ACC112 (cell line): ENCODE measurements around the gene RELN.

ENCODE experiments used
- H2AFZ ChIP-seq: fragments of 200-600 bp; sonication (generic); one replicate; pipeline ENCODE4 v1.6.0; 2017; ENCODE audit warnings: antibody characterized with exemption, low read length; ENCODE audit not compliant: unreplicated experiment
- H3K27ac ChIP-seq: fragments of 200-600 bp; sonication (generic); 2 replicates; pipeline ENCODE4 v1.5.1; 2014; ENCODE audit warnings: low read depth, mild to moderate bottlenecking, antibody characterized with exemption, low read length, moderate library complexity
- H3K27me3 ChIP-seq: fragments of 200-600 bp; sonication (generic); 2 replicates; pipeline ENCODE4 v1.6.1; 2014; ENCODE audit warnings: mild to moderate bottlenecking, antibody characterized with exemption, low read length, moderate library complexity, mixed read lengths; ENCODE audit not compliant: insufficient read depth
- H3K36me3 ChIP-seq: fragments of 200-600 bp; sonication (generic); 2 replicates; pipeline ENCODE4 v1.6.1; 2016; ENCODE audit warnings: mild to moderate bottlenecking, antibody characterized with exemption, low read length, moderate library complexity, mixed read lengths; ENCODE audit not compliant: insufficient read depth
- H3K4me1 ChIP-seq: fragments of 200-600 bp; sonication (generic); one replicate; pipeline ENCODE4 v1.6.1; 2016; ENCODE audit warnings: low read length, mixed read lengths; ENCODE audit not compliant: insufficient read depth, unreplicated experiment, control insufficient read depth
- H3K4me3 ChIP-seq: fragments of 200-600 bp; sonication (generic); 2 replicates; pipeline ENCODE4 v1.5.1; 2014; ENCODE audit warnings: mild to moderate bottlenecking, low read depth, low read length
- H3K79me2 ChIP-seq: fragments of 200-600 bp; sonication (generic); one replicate; pipeline ENCODE4 v1.6.0; 2016; ENCODE audit warnings: low read length; ENCODE audit not compliant: control insufficient read depth, unreplicated experiment, insufficient read depth

Gene RELN

DNA sequence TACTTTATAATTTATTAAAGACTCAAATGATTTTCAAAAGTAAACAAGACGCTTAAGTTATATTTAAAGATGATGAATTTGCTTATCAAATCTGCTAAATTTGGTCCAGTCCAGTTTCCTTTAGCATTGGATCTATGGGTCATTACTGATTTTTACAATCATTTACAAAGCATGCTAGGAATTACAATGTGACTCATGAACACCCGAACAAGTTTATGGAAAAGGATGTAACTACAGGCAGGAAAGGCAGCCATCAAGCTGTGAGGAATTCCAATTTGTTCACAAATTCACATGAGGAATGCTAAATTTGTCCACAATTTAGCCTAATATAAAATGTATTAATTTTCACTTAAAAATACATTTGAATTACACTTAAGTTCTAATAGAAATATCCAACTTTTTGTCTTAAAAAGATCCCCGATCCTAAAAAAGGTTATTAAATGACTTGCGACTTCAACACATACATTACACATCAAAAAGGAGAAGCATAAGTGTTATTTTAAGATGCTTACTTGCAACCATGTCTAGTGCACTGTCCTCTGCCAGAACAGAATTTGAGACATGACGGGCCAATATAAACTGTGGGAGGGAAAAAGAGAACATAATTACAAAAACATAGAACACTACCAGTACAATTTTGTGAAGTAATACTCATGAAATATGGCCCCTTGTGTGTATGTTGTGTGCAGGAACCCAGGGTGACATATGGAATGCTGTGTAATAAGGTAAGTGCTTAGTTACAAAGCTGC lies 349.3 kb downstream of the RELN start:
- H3K36me3 ChIP-seq: peaks cover 17% of the 10 kb centered on the region
- H3K4me3 ChIP-seq: no peak overlapping the region
- no peak overlapping the region for H2AFZ ChIP-seq
- H3K27me3 ChIP-seq: no peaks in the 10 kb centered on the region
- H3K4me1 ChIP-seq: peaks cover 43% of the 10 kb centered on the region
- peak overlapping the region; percentile 65 for H3K27ac ChIP-seq
- no peaks in the 10 kb centered on the region for H3K79me2 ChIP-seq

DNA sequence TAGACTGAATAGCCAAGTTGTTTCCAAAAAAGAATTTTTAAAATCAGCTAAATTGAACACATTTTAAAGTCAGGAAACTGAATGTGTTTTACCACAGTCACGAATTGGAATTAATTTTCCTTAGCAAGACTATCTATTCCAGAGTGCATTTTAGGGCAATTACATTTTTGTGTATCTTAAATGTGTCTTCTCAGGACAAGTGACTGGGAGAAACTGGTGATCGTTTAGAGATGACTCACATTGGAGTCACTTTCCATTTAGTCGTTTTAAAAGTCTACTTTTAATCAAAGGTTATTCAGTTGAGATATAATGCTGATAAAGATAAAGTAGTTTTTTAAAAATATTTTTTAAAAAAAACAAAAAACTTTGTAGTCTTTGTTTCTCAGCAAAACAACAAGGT lies 351.7 kb downstream of the RELN start:
- H3K4me3 ChIP-seq: peak overlapping the region; percentile 40
- H3K27ac ChIP-seq: peak overlapping the region; percentile 99
- H3K27me3 ChIP-seq: no peaks in the 10 kb centered on the region
- no peaks in the 10 kb centered on the region for H3K79me2 ChIP-seq
- H3K4me1 ChIP-seq: peaks cover 53% of the 10 kb centered on the region
- peaks cover 8% of the 10 kb centered on the region; the same call in 1 of the 2 replicates for H3K36me3 ChIP-seq
- no peak overlapping the region for H2AFZ ChIP-seq

DNA sequence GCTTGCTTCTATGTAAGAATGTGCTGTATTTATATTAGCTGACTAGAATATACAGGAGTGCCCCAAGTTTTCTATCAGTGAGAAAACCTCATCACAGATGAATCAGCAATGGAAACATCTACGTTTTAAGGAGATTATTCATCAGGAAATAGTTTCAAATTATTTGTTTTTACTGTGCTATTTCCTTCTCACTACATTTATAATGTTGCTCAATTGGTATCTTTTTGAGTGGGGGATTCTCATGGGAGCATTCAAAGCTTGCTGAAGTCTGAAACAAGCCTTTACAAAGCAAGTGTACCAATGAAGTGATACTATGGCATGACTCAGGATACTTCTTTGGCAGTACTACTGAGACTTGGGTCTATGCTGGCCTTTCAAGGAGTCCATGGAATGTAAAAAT lies 352.4 kb downstream of the RELN start:
- Histone ChIP-seq H3K79me2 (no peaks in the 10 kb centered on the region), H2AFZ (no peak overlapping the region), H3K36me3 (peaks cover 8% of the 10 kb centered on the region; the same call in 1 of the 2 replicates), H3K4me3 (peak overlapping the region; percentile 40), H3K27me3 (no peaks in the 10 kb centered on the region), H3K4me1 (peaks cover 59% of the 10 kb centered on the region), H3K27ac (peak overlapping the region; percentile 99)

DNA sequence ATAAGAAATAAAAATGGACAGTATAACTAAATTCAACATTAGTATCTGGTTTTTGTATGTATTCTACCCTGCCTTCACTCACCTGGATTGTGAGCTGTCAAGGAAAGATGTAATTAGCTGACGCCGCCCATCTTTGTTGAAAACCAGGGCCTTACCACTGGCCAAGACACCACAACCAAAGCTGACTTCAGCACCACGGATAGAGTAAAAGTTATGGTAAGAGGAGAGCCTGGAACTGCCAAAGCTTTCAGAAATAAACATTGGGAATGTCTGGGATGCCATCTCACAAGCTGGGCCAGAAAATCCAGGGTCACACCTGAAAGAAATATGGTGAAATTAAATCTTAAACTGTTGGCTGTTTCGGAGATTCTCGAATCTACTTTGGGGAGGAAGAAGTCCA lies 353.3 kb downstream of the RELN start:
- H3K4me1 ChIP-seq: peaks cover 62% of the 10 kb centered on the region
- H3K36me3 ChIP-seq: peaks cover 8% of the 10 kb centered on the region; the same call in 1 of the 2 replicates
- H2AFZ ChIP-seq: no peak overlapping the region
- no peak overlapping the region for H3K4me3 ChIP-seq
- H3K27me3 ChIP-seq: no peaks in the 10 kb centered on the region
- H3K27ac ChIP-seq: peak overlapping the region; percentile 99
- no peaks in the 10 kb centered on the region for H3K79me2 ChIP-seq

DNA sequence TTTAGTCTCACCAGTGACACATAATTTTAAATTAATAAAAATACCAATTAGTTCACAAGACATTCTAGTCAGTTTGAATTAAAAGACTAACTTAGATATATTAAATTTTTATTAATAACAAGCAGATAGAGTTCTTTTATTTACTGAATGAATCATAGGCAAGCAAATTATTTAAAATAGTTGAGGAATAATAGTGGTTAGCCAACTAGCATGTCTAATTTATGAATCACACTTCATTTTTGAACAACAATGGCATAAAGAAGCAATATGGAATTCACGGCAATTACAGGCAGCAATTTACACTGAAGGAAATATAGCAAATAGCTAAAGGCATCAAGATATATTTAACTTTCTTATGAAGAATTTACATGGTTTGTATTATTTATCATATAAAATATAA lies 356.5 kb downstream of the RELN start:
- H3K79me2 ChIP-seq: no peaks in the 10 kb centered on the region
- H3K4me3 ChIP-seq: no peak overlapping the region
- peak overlapping the region; percentile 65 for H3K27ac ChIP-seq
- no peak overlapping the region for H2AFZ ChIP-seq
- peaks cover 42% of the 10 kb centered on the region for H3K4me1 ChIP-seq
- no peaks in the 10 kb centered on the region for H3K27me3 ChIP-seq
- H3K36me3 ChIP-seq: peaks cover 4% of the 10 kb centered on the region; the same call in 1 of the 2 replicates

DNA sequence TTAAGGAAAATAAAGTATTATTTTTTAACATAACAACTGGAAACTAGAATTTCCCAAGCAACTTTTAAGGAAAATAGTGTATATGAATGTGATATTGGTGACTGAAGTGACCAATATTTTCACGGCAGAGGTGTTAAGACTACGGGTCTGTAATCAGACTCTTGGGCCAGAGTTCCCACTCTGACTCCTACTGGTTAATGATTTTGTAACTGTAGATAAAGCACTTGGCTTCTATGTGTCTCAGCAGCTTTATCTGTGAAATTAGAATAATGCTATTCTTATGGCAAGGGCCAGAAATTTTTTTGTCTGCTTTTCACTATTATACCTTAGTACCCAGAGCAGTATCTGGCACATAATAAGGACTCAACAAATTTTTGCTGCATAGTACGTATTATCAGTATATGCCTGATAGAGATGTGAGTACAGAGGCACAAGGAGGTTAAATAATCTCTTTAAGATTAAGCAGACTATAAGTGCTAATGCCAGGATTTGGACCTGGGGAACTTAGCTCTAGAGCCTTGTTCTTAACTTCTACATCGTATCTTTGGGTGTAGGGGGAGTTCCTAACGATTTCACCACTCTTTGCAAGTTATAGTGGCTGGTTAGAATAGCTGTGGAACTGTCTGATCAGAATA lies 357.3 kb downstream of the RELN start:
- Histone ChIP-seq H3K27ac (peak overlapping the region; percentile 65), H2AFZ (no peak overlapping the region)

DNA sequence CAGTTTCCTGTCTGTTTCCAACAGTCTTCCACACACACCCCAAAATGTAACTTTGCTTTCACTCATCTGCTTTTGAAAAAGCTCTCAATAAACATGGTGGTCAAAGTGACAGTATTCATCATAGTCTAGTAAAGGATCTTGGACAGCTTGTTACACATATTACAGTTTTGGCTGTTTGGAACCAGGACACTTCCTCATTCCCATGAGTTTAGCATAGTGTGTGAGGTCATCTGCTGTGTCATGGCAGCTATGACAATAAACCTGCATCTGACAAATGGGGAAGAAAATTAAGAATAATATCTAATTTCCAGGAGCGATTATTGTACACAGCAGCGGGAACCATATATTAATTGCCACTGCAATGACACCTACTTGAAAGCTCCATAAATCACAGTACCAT lies 359.1 kb downstream of the RELN start:
- peaks cover 4% of the 10 kb centered on the region; the same call in 1 of the 2 replicates for H3K36me3 ChIP-seq
- H3K27ac ChIP-seq: no peak overlapping the region
- no peak overlapping the region for H3K4me3 ChIP-seq
- H3K27me3 ChIP-seq: no peaks in the 10 kb centered on the region
- H2AFZ ChIP-seq: no peak overlapping the region
- H3K79me2 ChIP-seq: no peaks in the 10 kb centered on the region
- H3K4me1 ChIP-seq: peaks cover 32% of the 10 kb centered on the region

More for the DNA sequence above, 357.3 kb downstream of the RELN start:
- H3K27me3 ChIP-seq: no peaks in the 10 kb centered on the region
- no peaks in the 10 kb centered on the region for H3K79me2 ChIP-seq
- peaks cover 4% of the 10 kb centered on the region; the same call in 1 of the 2 replicates for H3K36me3 ChIP-seq
- H3K4me3 ChIP-seq: peak overlapping the region; percentile 2; the same call in 1 of the 2 replicates
- peaks cover 41% of the 10 kb centered on the region for H3K4me1 ChIP-seq

DNA sequence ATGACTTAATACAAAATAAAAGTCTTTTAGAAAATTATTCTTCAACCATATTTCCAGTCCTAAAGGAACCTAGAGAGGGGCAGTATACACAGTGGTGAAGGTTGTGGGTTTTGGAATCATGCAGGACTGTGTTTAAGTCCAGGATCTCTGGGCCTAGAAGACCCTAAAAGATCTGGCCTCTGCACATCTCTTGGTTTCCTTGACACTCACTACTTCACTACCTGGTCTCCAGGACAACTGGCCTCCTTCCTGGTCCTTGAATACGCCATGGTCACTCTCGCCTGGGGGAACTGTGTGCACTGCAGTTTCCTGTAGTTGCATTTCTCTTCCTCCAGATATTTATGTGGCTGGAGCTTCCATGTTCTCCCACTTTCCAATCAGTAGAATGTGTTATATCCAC lies 360.7 kb downstream of the RELN start:
- H3K79me2 ChIP-seq: no peaks in the 10 kb centered on the region

DNA sequence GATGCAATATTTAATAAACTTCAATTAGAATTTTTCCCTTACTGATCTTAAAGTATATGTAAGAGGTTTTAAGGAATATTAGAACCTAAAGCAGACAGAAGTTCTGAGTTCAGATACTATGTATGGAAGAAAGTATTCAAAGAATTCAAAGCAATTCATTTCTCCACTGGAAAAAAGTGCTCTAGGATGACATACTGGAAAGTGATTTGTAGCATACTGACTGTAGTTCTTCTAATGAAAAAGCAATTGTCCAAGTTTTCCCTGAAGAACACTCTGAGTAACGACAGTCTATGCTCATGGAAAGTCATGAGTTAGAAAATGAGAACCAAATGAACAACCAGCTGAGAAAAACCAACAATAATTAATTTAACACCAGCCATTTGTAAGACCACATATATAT lies 362.7 kb downstream of the RELN start:
- Histone ChIP-seq H2AFZ (no peak overlapping the region), H3K79me2 (no peaks in the 10 kb centered on the region), H3K27ac (no peak overlapping the region), H3K27me3 (no peaks in the 10 kb centered on the region), H3K36me3 (peaks cover 4% of the 10 kb centered on the region; the same call in 1 of the 2 replicates), H3K4me3 (no peak overlapping the region), H3K4me1 (peaks cover 13% of the 10 kb centered on the region)

More for the DNA sequence above, 360.7 kb downstream of the RELN start:
- no peak overlapping the region for H3K4me3 ChIP-seq
- no peak overlapping the region for H2AFZ ChIP-seq
- peaks cover 4% of the 10 kb centered on the region; the same call in 1 of the 2 replicates for H3K36me3 ChIP-seq
- no peaks in the 10 kb centered on the region for H3K27me3 ChIP-seq
- peaks cover 27% of the 10 kb centered on the region for H3K4me1 ChIP-seq
- no peak overlapping the region for H3K27ac ChIP-seq

DNA sequence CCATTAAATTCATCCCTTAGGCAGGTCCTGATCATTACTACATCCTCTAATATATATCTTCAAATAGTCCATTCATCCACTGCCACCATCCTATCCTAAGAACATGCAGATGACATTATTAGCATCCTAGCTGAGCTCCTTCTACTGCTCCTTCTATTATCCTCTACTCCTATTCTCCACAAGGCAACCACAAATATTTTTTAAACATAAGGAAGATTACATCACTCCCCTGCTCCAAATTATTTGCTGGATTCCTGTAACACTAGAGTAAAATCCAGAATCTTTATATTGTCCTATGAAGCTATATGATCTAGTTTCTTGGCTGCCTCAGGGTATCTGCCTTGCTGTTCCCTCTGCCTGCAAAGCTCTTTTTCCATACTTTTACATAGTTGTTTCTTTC lies 367.2 kb downstream of the RELN start:
- H3K27ac ChIP-seq: no peak overlapping the region

More for the DNA sequence above, 367.2 kb downstream of the RELN start:
- Histone ChIP-seq H3K4me1 (peaks cover 5% of the 10 kb centered on the region), H3K79me2 (no peaks in the 10 kb centered on the region), H2AFZ (no peak overlapping the region), H3K36me3 (no peaks in the 10 kb centered on the region), H3K4me3 (no peak overlapping the region), H3K27me3 (no peaks in the 10 kb centered on the region)
